H54 (cell line): Measurements from ENCODE around the gene KBTBD6.
A peak's percentile ranks its signal among the peaks of the same experiment; 100 is the strongest.
"Not testable (repeated sequence)": the region's sequence is repeated elsewhere in the genome, so short reads cannot be mapped to it uniquely, and the experiment has no call there.

ENCODE experiments used
- DNase-seq: peaks from one replicate; pipeline ENCODE4 v3.0.0; 2011; ENCODE audit warnings: low spot score, mixed read lengths; ENCODE audit not compliant: insufficient read length
- FAIRE-seq: peaks from 3 replicates; lab custom pipeline; 2011; peaks lifted over from hg19 to GRCh38; lab: Jason Lieb, UNC
- POLR2A ChIP-seq: IDR thresholded peaks from 2 replicates; pipeline ENCODE4 v1.6.1; 2011; ENCODE audit warnings: low read depth, mild to moderate bottlenecking, low read length

Gene KBTBD6

DNA sequence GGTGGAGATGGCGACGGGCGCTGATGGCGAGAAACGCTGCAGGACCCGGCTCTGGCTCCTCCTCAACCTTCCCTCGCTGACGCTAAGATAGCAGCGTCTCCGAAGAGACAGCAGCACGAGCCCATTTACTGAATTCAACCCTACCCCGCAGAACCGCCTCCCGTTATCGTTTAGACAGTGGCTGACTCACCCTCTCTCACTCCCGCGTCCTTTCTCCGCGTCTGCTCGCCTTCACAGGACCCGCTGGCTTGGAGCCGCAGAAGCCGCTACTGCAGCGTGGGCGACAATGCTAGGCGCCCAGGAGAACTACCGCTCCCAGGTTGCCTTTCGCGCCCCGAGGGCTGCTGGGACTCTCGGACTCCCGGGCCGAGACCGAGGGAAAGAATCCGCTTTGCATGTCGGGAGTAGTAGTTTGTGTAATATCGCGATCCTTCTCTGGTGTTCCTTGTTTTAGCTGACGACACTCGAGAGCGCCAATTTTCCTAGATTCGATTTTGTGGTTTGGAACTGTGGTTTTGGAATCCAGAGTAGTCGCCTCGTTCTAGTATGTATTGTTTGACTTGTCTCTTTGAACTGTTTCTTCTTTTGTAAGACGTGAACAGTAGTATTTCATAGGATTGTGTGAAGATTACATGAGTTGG is at the start of gene KBTBD6:
Gene KBTBD6 (minus strand): TSS at position 291 of the 641 bp plus-strand sequence. CDS start 291 bp downstream, outside the sequence.
- peak; percentile 77 for FAIRE-seq
- TF ChIP-seq POLR2A, result peak; percentile 71
- peak; percentile 58 for DNase-seq

DNA sequence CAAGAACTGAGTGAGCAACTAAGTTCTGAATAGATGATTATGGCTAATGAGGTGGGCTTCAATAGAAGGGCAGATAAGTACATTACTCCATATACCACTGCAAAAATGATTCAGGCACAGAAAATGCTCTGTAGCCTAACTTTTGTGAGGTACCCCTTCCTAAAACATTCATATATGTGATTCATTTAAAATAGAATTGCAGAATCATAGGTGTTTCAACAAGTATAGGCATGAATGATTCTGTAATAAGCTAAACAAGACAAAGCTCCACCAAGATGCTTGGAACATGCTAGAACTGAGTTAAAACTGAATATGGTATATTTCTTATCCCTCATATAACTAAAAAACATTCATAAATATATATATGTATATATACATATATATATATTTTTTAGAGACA is 49.6 kb upstream of the KBTBD6 start:
- no peak for FAIRE-seq
- DNase-seq, result no peak
- TF ChIP-seq POLR2A, result no peak

DNA sequence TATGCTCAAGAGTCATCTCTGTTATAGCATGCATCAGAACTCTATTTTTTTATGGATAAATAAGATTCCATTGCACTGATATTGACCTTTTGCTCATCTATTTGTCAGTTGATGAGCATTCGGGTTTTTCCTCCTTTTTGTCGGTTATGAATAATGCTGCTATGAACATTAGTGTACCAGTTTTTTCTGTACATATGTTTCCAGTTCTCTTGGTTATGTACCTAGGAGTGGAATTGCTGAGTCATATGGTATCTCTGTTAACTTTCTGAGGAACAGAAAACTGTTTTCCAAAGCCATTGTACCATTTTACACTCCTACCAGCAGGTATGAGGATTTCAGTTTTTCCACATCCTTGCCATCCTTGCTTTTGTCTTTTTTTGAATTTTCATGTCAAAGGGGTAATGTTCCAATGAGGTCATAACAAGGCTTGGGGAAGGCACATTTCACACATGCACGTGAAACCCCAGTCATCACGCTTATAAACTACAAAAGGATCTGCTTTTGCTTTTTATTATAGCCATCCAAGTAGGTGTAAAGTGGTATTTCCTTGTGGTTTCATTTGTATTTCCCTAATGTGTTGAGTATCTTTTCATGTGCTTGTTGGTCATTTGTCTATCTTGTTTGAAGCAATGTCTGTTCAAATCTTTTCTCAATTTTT is 47.1 kb upstream of the KBTBD6 start:
- TF ChIP-seq POLR2A, result no peak

DNA sequence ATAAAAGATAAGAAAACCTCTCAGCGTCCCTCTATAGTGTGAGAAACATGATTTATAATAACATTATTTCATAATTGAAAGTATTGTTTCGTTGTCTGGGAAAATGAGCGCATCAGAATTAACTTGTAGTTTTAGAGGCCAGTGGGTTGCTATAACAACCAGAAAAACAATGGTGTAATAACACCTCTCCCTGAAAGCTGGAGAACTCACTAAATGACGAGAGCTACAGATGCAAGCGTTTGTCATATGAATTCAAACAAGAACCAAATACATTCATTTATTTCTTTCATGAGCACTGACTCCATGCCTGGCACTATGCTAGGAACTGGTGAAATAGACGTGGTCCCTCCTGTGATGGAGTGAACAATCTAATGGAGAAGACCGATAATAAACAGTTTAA is 45.4 kb upstream of the KBTBD6 start:
- TF ChIP-seq POLR2A, result no peak
- FAIRE-seq, result no peak

More for the DNA sequence above, 47.1 kb upstream of the KBTBD6 start:
- DNase-seq (no peak), FAIRE-seq (no peak)

DNA sequence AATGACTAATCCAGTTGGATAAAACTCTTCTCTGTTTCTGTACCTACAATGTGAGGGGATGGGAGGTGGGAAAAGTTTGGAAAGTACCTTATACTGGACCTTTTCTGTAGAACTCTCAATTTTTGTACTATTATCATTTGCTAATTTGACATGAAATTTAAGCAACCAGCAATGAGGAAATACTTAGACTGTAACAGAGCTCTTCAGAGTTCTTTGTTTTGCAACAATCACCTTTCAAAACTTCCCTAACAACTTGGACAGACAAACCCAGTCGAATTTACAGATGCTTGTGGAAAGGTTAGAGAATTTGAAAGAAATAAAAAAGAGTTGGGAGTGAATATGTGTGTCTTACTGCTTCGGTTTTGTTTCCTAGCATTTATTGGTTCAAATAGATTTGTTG is 45.0 kb upstream of the KBTBD6 start:
- no peak for TF ChIP-seq POLR2A
- no peak for FAIRE-seq
- no peak for DNase-seq

More for the DNA sequence above, 45.4 kb upstream of the KBTBD6 start:
- no peak for DNase-seq

GRCh38 chr13:41175576-41175975 is 43.0 kb upstream of the KBTBD6 start:
- not testable (repeated sequence) for FAIRE-seq, DNase-seq

GRCh38 chr13:41162151-41162550 is 29.5 kb upstream of the KBTBD6 start:
- DNase-seq (no peak), FAIRE-seq (no peak)
- no peak for TF ChIP-seq POLR2A

- FAIRE-seq, result no peak
- DNase-seq, result no peak
- TF ChIP-seq POLR2A, result no peak
Measured at GRCh38 chr13:41159174-41159573, 26.6 kb upstream of the KBTBD6 start.

DNA sequence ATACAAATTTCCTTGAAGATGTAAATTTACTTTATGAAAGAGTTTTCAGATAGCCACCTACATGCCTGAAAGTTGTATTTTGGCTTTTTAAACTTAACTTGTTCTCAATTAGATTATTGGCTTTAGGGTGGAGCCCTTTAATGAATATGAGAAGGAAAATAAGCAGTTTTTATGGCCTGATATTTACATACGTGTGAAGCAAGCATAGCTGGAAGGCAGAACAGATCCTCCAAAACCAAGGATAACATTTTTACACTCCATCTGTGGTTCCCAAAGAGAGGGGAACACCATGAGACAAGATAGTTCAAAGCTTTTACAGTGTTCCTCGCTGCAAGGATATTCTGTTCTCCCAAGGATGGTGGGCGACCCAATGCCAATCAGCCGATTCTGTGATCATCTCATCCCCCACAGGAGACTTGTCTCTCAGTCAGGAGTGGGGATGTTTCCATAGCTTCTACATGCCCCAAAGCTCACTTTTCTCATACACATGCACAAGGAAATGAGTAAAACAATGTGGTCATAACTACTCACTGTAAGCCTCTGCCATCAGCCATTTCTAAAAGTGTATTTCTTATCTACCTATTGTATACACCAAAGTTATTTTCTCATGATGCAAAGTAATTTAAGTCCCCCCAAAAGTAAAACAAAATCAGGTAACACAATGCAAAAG is 24.6 kb upstream of the KBTBD6 start:
- DNase-seq (no peak), FAIRE-seq (no peak)
- no peak for TF ChIP-seq POLR2A

- DNase-seq (no peak), FAIRE-seq (no peak)
- TF ChIP-seq POLR2A, result no peak
Measured at GRCh38 chr13:41156620-41157019, 24.0 kb upstream of the KBTBD6 start.

DNA sequence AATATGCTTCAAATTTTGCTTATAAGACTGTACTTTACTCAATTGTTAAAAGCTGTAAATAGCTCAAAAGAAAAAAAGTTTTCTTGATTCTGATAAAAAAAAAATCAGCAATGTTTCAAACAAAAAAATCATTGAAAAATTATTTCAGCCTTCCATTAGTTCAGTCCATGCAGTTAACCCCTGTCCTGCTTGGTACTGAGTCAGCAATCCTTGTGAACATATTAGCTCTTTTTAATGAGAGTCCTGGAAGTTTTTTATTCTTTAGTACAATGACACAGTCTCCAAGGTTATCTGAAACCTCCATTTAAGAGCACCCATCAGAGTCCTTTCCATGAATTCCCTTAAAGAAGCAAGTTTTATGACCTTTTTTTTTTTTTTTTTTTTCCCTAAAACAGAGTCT is 21.4 kb upstream of the KBTBD6 start:
- DNase-seq, result no peak
- no peak for TF ChIP-seq POLR2A
- no peak for FAIRE-seq

DNA sequence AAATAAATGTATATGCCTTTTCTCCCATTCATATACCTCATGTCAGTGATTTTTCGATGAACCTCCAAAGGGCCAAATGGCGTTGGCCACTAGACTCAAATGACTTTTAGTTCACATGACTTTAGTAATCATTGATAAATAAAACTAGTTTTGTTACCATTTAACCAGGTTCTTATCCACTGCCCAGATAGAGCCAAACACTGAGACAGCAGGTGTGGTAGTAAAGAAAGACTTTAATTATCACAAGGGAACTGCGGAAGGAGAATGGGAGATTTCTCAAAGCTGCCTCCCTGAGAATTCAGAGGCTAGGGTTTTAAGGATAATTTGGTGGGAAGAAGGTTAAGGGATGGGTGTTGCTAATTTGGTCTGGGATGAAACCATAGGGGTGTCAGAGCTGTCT is 19.4 kb upstream of the KBTBD6 start:
- FAIRE-seq, result no peak
- TF ChIP-seq POLR2A, result no peak
- DNase-seq, result no peak

- no peak for DNase-seq
- TF ChIP-seq POLR2A, result no peak
- no peak for FAIRE-seq
Measured at GRCh38 chr13:41150058-41150457, 17.5 kb upstream of the KBTBD6 start.
